Frontal cortex (tissue), 4 donors: ENCODE data around the gene TSHR. TPM values are rescaled to one million over a fixed set of nuclear protein-coding genes. Genes with fewer than 3 reads are reported as not detected.

ENCODE experiments used
- DNase-seq, 2 donors: peaks; one replicate each; pipeline ENCODE4 v3.0.0; 2012; ENCODE audit warnings: low spot score in 2 of 2
- FAIRE-seq: peaks from 2 replicates; lab custom pipeline; 2012; peaks lifted over from hg19 to GRCh38; lab: Jason Lieb, UNC
- total RNA-seq: library from RNA; depleted of rRNA; stranded (reverse); fragments of >200 nt; gene quantifications from one replicate; pipeline ENCODE4 v1.2.3, GENCODE V29; 2014
- donor health status: control.
- donor health status: control.
- donor health status: control.

TSHR gene
- total RNA-seq, 1 donor from 2014 or later: 0.41 TPM

- FAIRE-seq: no peak
- DNase-seq: no peak
Observed at GRCh38 chr14:81166121-81166520, 210.7 kb downstream of the TSHR start.

GRCh38 chr14:81169267-81169666 lies 213.8 kb downstream of the TSHR start:
- FAIRE-seq: no peak
- no peak for DNase-seq

- no peak for FAIRE-seq
Observed at GRCh38 chr14:81169711-81170103, 214.3 kb downstream of the TSHR start.

GRCh38 chr14:81170104-81170828 lies 214.8 kb downstream of the TSHR start:
- DNase-seq (peak; percentile 41 to 73), FAIRE-seq (no peak)

More at GRCh38 chr14:81169711-81170103, 214.3 kb downstream of the TSHR start:
- DNase-seq: peak in 1 of 2 donors; percentile 14

GRCh38 chr14:81170829-81171195 lies 215.4 kb downstream of the TSHR start:
- FAIRE-seq: no peak
- DNase-seq: no peak

- FAIRE-seq (no peak), DNase-seq (no peak)
Observed at GRCh38 chr14:81172353-81172752, 216.9 kb downstream of the TSHR start.

- no peak for DNase-seq
- no peak for FAIRE-seq
Observed at GRCh38 chr14:81172881-81173280, 217.5 kb downstream of the TSHR start.

GRCh38 chr14:81176241-81176640 lies 220.8 kb downstream of the TSHR start:
- FAIRE-seq: no peak

GRCh38 chr14:81177225-81177624 lies 221.8 kb downstream of the TSHR start:
- DNase-seq (no peak), FAIRE-seq (no peak)

More at GRCh38 chr14:81176241-81176640, 220.8 kb downstream of the TSHR start:
- DNase-seq: no peak

- FAIRE-seq: no peak
- no peak for DNase-seq
Observed at GRCh38 chr14:81178063-81178462, 222.6 kb downstream of the TSHR start.

- no peak for DNase-seq
- FAIRE-seq: no peak
Observed at GRCh38 chr14:81179631-81180030, 224.2 kb downstream of the TSHR start.

GRCh38 chr14:81187832-81188522 lies 232.6 kb downstream of the TSHR start:
- no peak for DNase-seq
- no peak for FAIRE-seq

- DNase-seq (no peak), FAIRE-seq (no peak)
Observed at GRCh38 chr14:81192594-81192993, 237.2 kb downstream of the TSHR start.

GRCh38 chr14:81193924-81194633 lies 238.7 kb downstream of the TSHR start:
- DNase-seq (no peak), FAIRE-seq (no peak)

Other genes with a start within 250 kb of the TSHR start
- 21.6 TPM for gene CEP128, start 13.9 kb upstream of the TSHR start, total RNA-seq